ENCODE data around the gene GALNT5.
"Not testable (repeated sequence)": the region's sequence is repeated elsewhere in the genome, so short reads cannot be mapped to it uniquely, and the experiment has no call there.

Gene GALNT5

DNA sequence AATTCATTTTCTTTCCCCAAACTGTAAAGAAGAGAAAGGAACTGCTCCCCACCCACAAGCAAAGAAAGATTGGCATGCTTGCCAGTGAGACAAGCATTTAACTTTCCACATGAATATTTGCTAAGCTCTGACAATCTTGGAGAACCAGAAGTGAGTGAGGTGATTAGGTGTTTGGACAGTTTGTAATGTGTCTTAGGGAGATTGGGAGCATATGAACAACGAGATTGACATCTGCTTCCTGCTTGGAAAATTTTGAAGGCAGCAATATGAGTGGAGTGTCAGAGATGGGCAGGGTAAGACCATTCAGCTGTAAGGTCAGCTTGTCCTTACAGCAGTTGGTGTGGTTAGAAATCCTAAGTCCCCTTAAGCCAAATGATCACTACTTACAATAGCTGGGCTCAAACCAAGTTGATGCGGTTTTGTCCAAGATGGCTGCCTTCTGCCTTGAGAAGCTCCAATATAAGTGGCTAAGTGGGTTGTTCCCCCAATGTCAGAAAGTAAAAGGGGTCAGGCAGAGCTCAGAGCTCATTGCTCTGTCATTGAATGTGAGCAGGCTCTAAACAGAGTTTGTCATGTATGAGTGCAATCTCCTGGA is 36.0 kb upstream of the GALNT5 start:
- H3K4me3 ChIP-seq (ENCODE audit: low read depth, low read length): no peak overlapping the region
- no peak for DNase-seq (ENCODE audit: low read depth)
- no peak for TF ChIP-seq CTCF (conservative IDR thresholded peaks at IDR 0.05; ENCODE audit: low read depth, low read length)

- H3K4me3 ChIP-seq (ENCODE audit: low read depth, low read length): no peak overlapping the region
- no peak for TF ChIP-seq CTCF (conservative IDR thresholded peaks at IDR 0.05; ENCODE audit: low read depth, low read length)
- DNase-seq (ENCODE audit: low read depth): no peak
Measured at GRCh38 chr2:157223624-157224205, 33.8 kb upstream of the GALNT5 start.

DNA sequence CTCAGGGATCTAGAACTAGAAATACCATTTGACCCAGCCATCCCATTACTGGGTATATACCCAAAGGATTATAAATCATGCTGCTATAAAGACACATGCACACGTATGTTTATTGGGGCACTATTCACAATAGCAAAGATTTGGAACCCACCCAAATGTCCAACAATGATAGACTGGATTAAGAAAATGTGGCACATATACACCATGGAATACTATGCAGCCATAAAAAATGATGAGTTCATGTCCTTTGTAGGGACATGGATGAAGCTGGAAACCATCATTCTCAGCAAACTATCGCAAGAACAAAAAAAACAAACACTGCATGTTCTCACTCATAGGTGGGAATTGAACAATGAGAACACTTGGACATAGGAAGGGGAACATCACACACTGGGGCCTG is 33.1 kb upstream of the GALNT5 start:
- not testable (repeated sequence) for DNase-seq (ENCODE audit: low read depth); H3K4me3 ChIP-seq (ENCODE audit: low read depth, low read length)

GRCh38 chr2:157227592-157227991 is 29.9 kb upstream of the GALNT5 start:
- no peak overlapping the region for H3K4me3 ChIP-seq (ENCODE audit: low read depth, low read length)
- DNase-seq (ENCODE audit: low read depth): no peak
- TF ChIP-seq CTCF (conservative IDR thresholded peaks at IDR 0.05; ENCODE audit: low read depth, low read length): no peak

GRCh38 chr2:157228946-157229345 is 28.6 kb upstream of the GALNT5 start:
- no peak overlapping the region for H3K4me3 ChIP-seq (ENCODE audit: low read depth, low read length)
- no peak for DNase-seq (ENCODE audit: low read depth)
- no peak for TF ChIP-seq CTCF (conservative IDR thresholded peaks at IDR 0.05; ENCODE audit: low read depth, low read length)

GRCh38 chr2:157229572-157229971 is 27.9 kb upstream of the GALNT5 start:
- no peak overlapping the region for H3K4me3 ChIP-seq (ENCODE audit: low read depth, low read length)
- TF ChIP-seq CTCF (conservative IDR thresholded peaks at IDR 0.05; ENCODE audit: low read depth, low read length): no peak
- DNase-seq (ENCODE audit: low read depth): peak; percentile 43

DNA sequence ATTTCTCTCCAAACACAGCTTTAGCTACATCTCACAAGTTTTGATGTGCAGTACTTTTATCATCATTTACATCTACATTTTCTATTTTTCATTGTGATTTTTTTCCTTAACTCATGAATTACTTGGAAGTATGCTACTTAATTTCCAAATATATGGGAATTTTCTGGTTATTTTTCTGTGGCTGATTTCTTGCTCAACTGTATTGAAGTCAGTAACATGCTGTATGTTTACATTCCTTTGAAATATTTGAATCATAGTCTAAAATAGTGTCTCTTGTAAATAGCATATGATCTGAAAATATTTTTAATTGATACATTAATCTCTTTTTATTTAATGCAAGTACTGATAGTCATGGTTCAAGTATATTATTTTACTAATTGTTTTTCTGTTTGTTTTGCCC is 26.0 kb upstream of the GALNT5 start:
- H3K4me3 ChIP-seq (ENCODE audit: low read depth, low read length): no peak overlapping the region
- TF ChIP-seq CTCF (conservative IDR thresholded peaks at IDR 0.05; ENCODE audit: low read depth, low read length): no peak
- no peak for DNase-seq (ENCODE audit: low read depth)
